Natural killer cell (primary cell): ENCODE data around the gene LTB4R. TPM values are rescaled to one million over a fixed set of nuclear protein-coding genes. Genes with fewer than 3 reads are reported as not detected.

Experiments used
- ATAC-seq, 3 donors: fragments of 150-1000 bp in 2 of 3; fragments of 200-7000 bp in 1 of 3; cut with Tn5 transposase; 1 replicate in 1 of 3; 2 replicates in 2 of 3; pipeline ENCODE4 v1.10.0; 2021; ENCODE audit warnings: mild to moderate bottlenecking in 2 of 3, moderate library complexity in 2 of 3
- DNase-seq, 2 donors: peaks; one replicate each; pipeline versions ENCODE4 v3.0.0 to v3.0.0-alpha.2; 2013 to 2021; ENCODE audit warnings: mixed read lengths in 1 of 2
- H3K27ac ChIP-seq: one replicate; pipeline ENCODE4 v1.5.1; 2013; ENCODE audit warnings: mild to moderate bottlenecking, low read length
- H3K27me3 ChIP-seq: one replicate; pipeline ENCODE4 v1.6.1; 2013; ENCODE audit warnings: low read length; ENCODE audit not compliant: control insufficient read depth, insufficient read depth
- H3K36me3 ChIP-seq: one replicate; pipeline ENCODE4 v1.6.1; 2013; ENCODE audit warnings: low read length; ENCODE audit not compliant: control insufficient read depth, insufficient read depth
- H3K4me1 ChIP-seq: one replicate; pipeline ENCODE4 v1.6.1; 2013; ENCODE audit warnings: low read length; ENCODE audit not compliant: control insufficient read depth, insufficient read depth
- H3K4me3 ChIP-seq: one replicate; pipeline ENCODE4 v1.5.1; 2013; ENCODE audit warnings: low read length
- H3K9me3 ChIP-seq: one replicate; pipeline ENCODE4 v1.6.1; 2013; ENCODE audit warnings: low read length; ENCODE audit not compliant: control insufficient read depth, insufficient read depth
- H3K27ac Mint-ChIP-seq, 2 donors: one replicate each; pipeline ENCODE4 v1.8.0; 2022; ENCODE audit warnings: mild to moderate bottlenecking in 2 of 2, mixed read lengths in 2 of 2, moderate library complexity in 1 of 2
- H3K27me3 Mint-ChIP-seq, 2 donors: one replicate each; pipeline ENCODE4 v1.8.0; 2022; ENCODE audit warnings: low read depth in 2 of 2, mixed read lengths in 2 of 2
- H3K36me3 Mint-ChIP-seq: one replicate; pipeline ENCODE4 v1.8.0; 2022; ENCODE audit warnings: mixed read lengths
- H3K4me1 Mint-ChIP-seq, 2 donors: one replicate each; pipeline ENCODE4 v1.8.0; 2022; ENCODE audit warnings: mixed read lengths in 2 of 2
- H3K4me3 Mint-ChIP-seq: one replicate; pipeline ENCODE4 v1.8.0; 2022; ENCODE audit warnings: mild to moderate bottlenecking, moderate library complexity, mixed read lengths
- H3K9me3 Mint-ChIP-seq, 2 donors: one replicate each; pipeline ENCODE4 v1.8.0; 2022; ENCODE audit warnings: mixed read lengths in 2 of 2
- WGBS: methylation state at CpG from one replicate; pipeline ENCODE4 v1.1.7; 2013; ENCODE audit warnings: missing lambda C conversion rate; ENCODE audit not compliant: insufficient coverage; 5-methylcytosine and 5-hydroxymethylcytosine counted together
- intact Hi-C: fragments of 100-400 bp; cut with micrococcal nuclease; formaldehyde crosslinking; loops from one replicate; pipeline ENCODE4 v1.14.2; 2022
- total RNA-seq, 4 donors: library from RNA; stranded (reverse); fragments of 120-200 nt in 1 of 4; gene quantifications; one replicate each; pipeline versions ENCODE4 v1.2.3 to v1.2.4, GENCODE V29; 2013 to 2022
- TF ChIP-seq, protein P1 (sequence below): fragments of 200-600 bp; IDR thresholded peaks from one replicate; pipeline ENCODE4 v1.8.0; 2022; ENCODE audit warnings: antibody characterized with exemption

Gene LTB4R
- total RNA-seq, 3 donors from 2014 or later (not counting 1 experiment from before 2014, with no cell fraction given) = 33.5 to 55.7 (median 49.7) TPM

DNA sequence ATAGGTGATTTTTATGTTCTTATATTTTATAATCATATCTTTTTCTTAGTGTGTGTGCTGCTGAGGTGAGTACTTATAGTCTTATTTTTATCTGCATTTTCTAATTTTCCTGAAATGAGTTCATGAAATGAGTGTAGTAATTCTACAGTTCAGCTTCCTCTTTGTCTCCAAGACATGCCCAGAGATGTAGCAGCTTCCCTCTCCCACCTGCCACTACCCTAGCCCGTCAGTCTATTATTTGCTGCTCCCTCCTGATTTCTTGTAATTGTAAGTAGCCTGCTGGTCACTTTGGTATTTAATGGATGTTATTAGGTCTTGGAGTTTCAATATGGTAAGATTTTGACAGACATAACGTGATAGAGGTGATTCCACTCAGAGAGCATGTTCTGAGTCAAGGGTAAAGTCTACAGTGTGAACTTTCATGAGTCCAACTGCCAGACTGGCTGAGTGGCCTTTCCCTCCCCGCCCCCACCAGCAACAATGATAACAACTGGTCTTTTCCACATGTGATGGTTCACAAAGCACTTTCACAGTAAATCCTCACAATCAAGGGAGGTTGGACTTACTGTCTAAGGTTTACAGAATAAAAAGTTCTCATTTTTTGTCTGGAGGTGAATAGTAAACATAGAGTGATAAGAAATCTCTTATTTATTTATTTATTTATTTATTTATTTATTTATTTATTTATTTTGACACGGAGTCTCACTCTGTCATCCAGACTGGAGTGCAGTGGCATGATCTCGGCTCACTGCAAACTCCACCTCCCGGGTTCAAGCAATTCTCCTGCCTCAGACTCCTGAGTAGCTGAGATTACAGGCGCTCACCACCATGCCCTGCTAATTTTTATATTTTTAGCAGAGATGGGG lies 32.7 kb downstream of the LTB4R start:
- H3K27me3 ChIP-seq = peaks cover 2% of the 10 kb centered on the region
- no peak for DNase-seq
- WGBS = 89% methylated on average over 6 of the region's 7 CpGs
- Mint-ChIP-seq H3K27ac (no peak overlapping the region), H3K27me3 (peaks cover 9 to 16% of the 10 kb centered on the region in 2 donors), H3K9me3 (no peaks in the 10 kb centered on the region), H3K4me3 (no peak overlapping the region), H3K36me3 (no peaks in the 10 kb centered on the region), H3K4me1 (peaks cover 11 to 12% of the 10 kb centered on the region in 2 donors)
- no peak overlapping the region for H3K27ac ChIP-seq
- no peaks in the 10 kb centered on the region for H3K36me3 ChIP-seq
- no peak for ATAC-seq
- no peaks in the 10 kb centered on the region for H3K9me3 ChIP-seq
- TF ChIP-seq, protein P1, sequence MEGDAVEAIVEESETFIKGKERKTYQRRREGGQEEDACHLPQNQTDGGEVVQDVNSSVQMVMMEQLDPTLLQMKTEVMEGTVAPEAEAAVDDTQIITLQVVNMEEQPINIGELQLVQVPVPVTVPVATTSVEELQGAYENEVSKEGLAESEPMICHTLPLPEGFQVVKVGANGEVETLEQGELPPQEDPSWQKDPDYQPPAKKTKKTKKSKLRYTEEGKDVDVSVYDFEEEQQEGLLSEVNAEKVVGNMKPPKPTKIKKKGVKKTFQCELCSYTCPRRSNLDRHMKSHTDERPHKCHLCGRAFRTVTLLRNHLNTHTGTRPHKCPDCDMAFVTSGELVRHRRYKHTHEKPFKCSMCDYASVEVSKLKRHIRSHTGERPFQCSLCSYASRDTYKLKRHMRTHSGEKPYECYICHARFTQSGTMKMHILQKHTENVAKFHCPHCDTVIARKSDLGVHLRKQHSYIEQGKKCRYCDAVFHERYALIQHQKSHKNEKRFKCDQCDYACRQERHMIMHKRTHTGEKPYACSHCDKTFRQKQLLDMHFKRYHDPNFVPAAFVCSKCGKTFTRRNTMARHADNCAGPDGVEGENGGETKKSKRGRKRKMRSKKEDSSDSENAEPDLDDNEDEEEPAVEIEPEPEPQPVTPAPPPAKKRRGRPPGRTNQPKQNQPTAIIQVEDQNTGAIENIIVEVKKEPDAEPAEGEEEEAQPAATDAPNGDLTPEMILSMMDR = no peak
- intact Hi-C loops = no loop called here
- H3K4me1 ChIP-seq = peaks cover 10% of the 10 kb centered on the region
- H3K4me3 ChIP-seq = no peak overlapping the region

DNA sequence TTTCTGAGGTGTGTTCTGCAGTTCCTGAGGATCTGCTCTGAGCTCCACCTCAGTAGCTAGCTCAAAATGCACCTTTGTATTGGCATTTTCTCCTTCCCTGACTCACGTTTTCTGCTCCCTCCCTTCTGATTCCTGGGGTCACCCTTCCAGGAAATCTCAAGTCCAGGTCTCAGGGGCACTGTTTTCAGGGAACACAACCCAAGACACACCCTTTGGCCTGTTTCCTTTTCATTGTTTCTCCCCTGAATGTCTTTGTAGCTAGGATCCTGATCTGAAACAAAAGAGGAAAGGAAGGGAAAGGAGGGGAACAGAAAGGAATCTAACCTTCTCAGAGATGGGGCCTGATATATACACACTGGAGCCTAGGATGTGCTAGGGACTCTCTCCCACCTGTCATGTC lies 35.8 kb downstream of the LTB4R start:
- H3K4me3 Mint-ChIP-seq = no peak overlapping the region
- H3K4me1 Mint-ChIP-seq = no peaks in the 10 kb centered on the region
- TF ChIP-seq, protein P1 = no peak
- H3K27ac Mint-ChIP-seq = no peak overlapping the region
- Histone ChIP-seq H3K27me3 (peaks cover 5% of the 10 kb centered on the region), H3K4me3 (no peak overlapping the region), H3K36me3 (no peaks in the 10 kb centered on the region), H3K9me3 (no peaks in the 10 kb centered on the region), H3K4me1 (no peaks in the 10 kb centered on the region), H3K27ac (no peak overlapping the region)
- DNase-seq = no peak
- intact Hi-C loops = no loop called here
- no peaks in the 10 kb centered on the region for H3K36me3 Mint-ChIP-seq
- H3K27me3 Mint-ChIP-seq = peaks cover 24 to 44% of the 10 kb centered on the region in 2 donors
- H3K9me3 Mint-ChIP-seq = no peaks in the 10 kb centered on the region
- no peak for ATAC-seq
- 45% methylated on average over 1 of the region's 1 CpG for WGBS

DNA sequence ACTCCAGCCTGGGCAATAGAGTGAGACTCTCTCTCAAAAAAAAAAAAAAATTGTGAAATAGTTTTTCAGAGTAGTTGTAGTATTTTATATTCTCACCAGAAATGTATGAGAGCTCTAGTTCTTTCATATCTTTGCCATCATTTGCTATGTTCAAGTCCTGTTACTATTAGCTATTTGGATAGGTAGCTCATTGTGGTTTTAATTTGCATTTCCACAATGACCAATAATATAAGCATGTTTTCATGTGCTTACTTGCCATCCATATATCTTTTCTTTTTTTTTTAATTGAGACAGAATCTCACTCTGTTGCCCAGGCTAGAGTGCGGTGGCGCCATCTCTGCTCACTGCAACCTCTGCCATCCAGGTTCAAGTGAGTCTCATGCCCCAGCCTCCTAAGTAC lies 36.9 kb downstream of the LTB4R start:
- intact Hi-C loops = no loop called here
- Mint-ChIP-seq H3K27ac (no peak overlapping the region), H3K9me3 (no peaks in the 10 kb centered on the region), H3K4me3 (no peak overlapping the region), H3K36me3 (no peaks in the 10 kb centered on the region), H3K27me3 (peaks cover 32 to 55% of the 10 kb centered on the region in 2 donors), H3K4me1 (no peaks in the 10 kb centered on the region)
- Histone ChIP-seq H3K4me1 (no peaks in the 10 kb centered on the region), H3K4me3 (no peak overlapping the region), H3K36me3 (no peaks in the 10 kb centered on the region), H3K27ac (no peak overlapping the region), H3K27me3 (peaks cover 5% of the 10 kb centered on the region), H3K9me3 (no peaks in the 10 kb centered on the region)
- ATAC-seq (no peak), DNase-seq (no peak)
- 90% methylated on average over 2 of the region's 2 CpGs for WGBS
- TF ChIP-seq, protein P1 = no peak
